HCT116 (cell line): ENCODE measurements around the gene SCNN1B.

Experiments
- EGR1 ChIP-seq: IDR thresholded peaks from 2 replicates; pipeline ENCODE4 v1.6.1; 2012; ENCODE audit warnings: low read depth
- TF ChIP-seq, protein P1 (sequence below), 3 experiments: fragments of 200-600 bp in 1 of 3; sonication (generic) in 1 of 3; IDR thresholded peaks in 2 of 3; conservative IDR thresholded peaks in 1 of 3; 2 replicates each; pipeline ENCODE4 v1.5.1; 2012 to 2017; ENCODE audit warnings: low read depth in 2 of 3, low read length in 2 of 3, antibody characterized with exemption in 1 of 3, borderline replicate concordance in 1 of 3, control low read depth in 1 of 3, mild to moderate bottlenecking in 1 of 3, mixed read lengths in 1 of 3, mixed run types in 1 of 3, moderate library complexity in 1 of 3; ENCODE audit not compliant: insufficient read depth in 1 of 3

GRCh38 chr16:23378921-23379320 lies 76.8 kb downstream of the SCNN1B start:
- TF ChIP-seq EGR1, result no peak
- TF ChIP-seq, protein P1, sequence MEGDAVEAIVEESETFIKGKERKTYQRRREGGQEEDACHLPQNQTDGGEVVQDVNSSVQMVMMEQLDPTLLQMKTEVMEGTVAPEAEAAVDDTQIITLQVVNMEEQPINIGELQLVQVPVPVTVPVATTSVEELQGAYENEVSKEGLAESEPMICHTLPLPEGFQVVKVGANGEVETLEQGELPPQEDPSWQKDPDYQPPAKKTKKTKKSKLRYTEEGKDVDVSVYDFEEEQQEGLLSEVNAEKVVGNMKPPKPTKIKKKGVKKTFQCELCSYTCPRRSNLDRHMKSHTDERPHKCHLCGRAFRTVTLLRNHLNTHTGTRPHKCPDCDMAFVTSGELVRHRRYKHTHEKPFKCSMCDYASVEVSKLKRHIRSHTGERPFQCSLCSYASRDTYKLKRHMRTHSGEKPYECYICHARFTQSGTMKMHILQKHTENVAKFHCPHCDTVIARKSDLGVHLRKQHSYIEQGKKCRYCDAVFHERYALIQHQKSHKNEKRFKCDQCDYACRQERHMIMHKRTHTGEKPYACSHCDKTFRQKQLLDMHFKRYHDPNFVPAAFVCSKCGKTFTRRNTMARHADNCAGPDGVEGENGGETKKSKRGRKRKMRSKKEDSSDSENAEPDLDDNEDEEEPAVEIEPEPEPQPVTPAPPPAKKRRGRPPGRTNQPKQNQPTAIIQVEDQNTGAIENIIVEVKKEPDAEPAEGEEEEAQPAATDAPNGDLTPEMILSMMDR (IDR thresholded peaks at IDR 0.05 in 2 of 3, conservative IDR thresholded peaks at IDR 0.05 in 1 of 3; ENCODE audit: borderline replicate concordance in 1 of 3, insufficient read depth in 1 of 3, low read depth in 2 of 3, low read length in 2 of 3), result no peak
